Liver (tissue), 9 donors: Measurements from ENCODE around the gene DNAJB11. TPM values are rescaled to one million over a fixed set of nuclear protein-coding genes. Genes with fewer than 3 reads are reported as not detected.
"Not testable (repeated sequence)": the region's sequence is repeated elsewhere in the genome, so short reads cannot be mapped to it uniquely, and the experiment has no call there.

Source experiments
- DNase-seq: peaks from one replicate; pipeline ENCODE4 v3.0.0-alpha.2; 2017; ENCODE audit warnings: low spot score
- H3K27ac ChIP-seq, 2 donors: one replicate each; pipeline ENCODE4 v1.7.0; 2013; ENCODE audit warnings: inconsistent platforms in 2 of 2, low read length in 2 of 2, control low read depth in 1 of 2, low read depth in 1 of 2, mild to moderate bottlenecking in 1 of 2
- H3K27me3 ChIP-seq, 4 donors: one replicate each; pipeline versions ENCODE4 v1.6.1 to v1.7.0; 2013; ENCODE audit warnings: low read length in 3 of 4, inconsistent platforms in 1 of 4, mild to moderate bottlenecking in 1 of 4, moderate library complexity in 1 of 4; ENCODE audit not compliant: control insufficient read depth in 4 of 4, insufficient read depth in 4 of 4
- H3K36me3 ChIP-seq, 4 donors: one replicate each; pipeline versions ENCODE4 v1.6.1 to v1.7.0; 2013; ENCODE audit warnings: low read length in 3 of 4, mild to moderate bottlenecking in 3 of 4, low read depth in 1 of 4, moderate library complexity in 1 of 4; ENCODE audit not compliant: control insufficient read depth in 4 of 4, insufficient read depth in 3 of 4
- H3K4me1 ChIP-seq, 4 donors: one replicate each; pipeline versions ENCODE4 v1.6.1 to v1.7.0; 2013; ENCODE audit warnings: low read length in 3 of 4, mild to moderate bottlenecking in 3 of 4, moderate library complexity in 1 of 4; ENCODE audit not compliant: control insufficient read depth in 4 of 4, insufficient read depth in 4 of 4
- H3K4me3 ChIP-seq, 3 donors: one replicate each; pipeline versions ENCODE4 v1.6.1 to v1.7.0; 2013; ENCODE audit warnings: low read length in 3 of 3, control low read depth in 1 of 3, low read depth in 1 of 3, mild to moderate bottlenecking in 1 of 3
- H3K9ac ChIP-seq, 2 donors: one replicate each; pipeline ENCODE4 v1.7.0; 2013; ENCODE audit warnings: low read length in 2 of 2, mild to moderate bottlenecking in 2 of 2, moderate library complexity in 2 of 2, control low read depth in 1 of 2, low read depth in 1 of 2
- H3K9me3 ChIP-seq, 4 donors: one replicate each; pipeline versions ENCODE4 v1.6.1 to v1.7.0; 2013; ENCODE audit warnings: low read length in 3 of 4; ENCODE audit not compliant: control insufficient read depth in 4 of 4
- CTCF ChIP-seq: fragments of 150-350 bp; IDR thresholded peaks from 2 replicates; pipeline ENCODE4 v1.5.1; 2017; ENCODE audit warnings: improper control_type of control experiment, low read depth, low read length; ENCODE audit not compliant: missing input control
- EGR1 ChIP-seq, 2 donors: IDR thresholded peaks; 2 replicates each; pipeline ENCODE4 v1.6.1; 2016 to 2018; ENCODE audit warnings: antibody characterized with exemption in 2 of 2, low read depth in 2 of 2
- FOXA1 ChIP-seq: IDR thresholded peaks from 2 replicates; pipeline ENCODE4 v1.6.1; 2016; ENCODE audit warnings: antibody characterized with exemption
- FOXA2 ChIP-seq: IDR thresholded peaks from 2 replicates; pipeline ENCODE4 v1.6.1; 2016; ENCODE audit warnings: antibody characterized with exemption
- HNF4A ChIP-seq, 2 donors: conservative IDR thresholded peaks; 2 replicates each; pipeline ENCODE4 v1.6.1; 2016; ENCODE audit warnings: antibody characterized with exemption in 2 of 2, mild to moderate bottlenecking in 2 of 2
- HNF4G ChIP-seq: IDR thresholded peaks from 2 replicates; pipeline ENCODE4 v1.6.1; 2016; ENCODE audit warnings: antibody characterized with exemption
- JUND ChIP-seq, 2 donors: IDR thresholded peaks; 2 replicates each; pipeline ENCODE4 v1.6.1; 2016; ENCODE audit warnings: antibody characterized with exemption in 2 of 2
- NR2F2 ChIP-seq: IDR thresholded peaks from 2 replicates; pipeline ENCODE4 v1.6.1; 2016; ENCODE audit warnings: antibody characterized with exemption
- RAD21 ChIP-seq, 2 donors: IDR thresholded peaks; 2 replicates each; pipeline ENCODE4 v1.6.1; 2016; ENCODE audit warnings: antibody characterized with exemption in 2 of 2, mild to moderate bottlenecking in 2 of 2
- REST ChIP-seq: IDR thresholded peaks from 2 replicates; pipeline ENCODE4 v1.6.1; 2016; ENCODE audit warnings: antibody characterized with exemption, mild to moderate bottlenecking
- RXRA ChIP-seq, 2 donors: IDR thresholded peaks; 2 replicates each; pipeline ENCODE4 v1.6.1; 2017 to 2018; ENCODE audit warnings: antibody characterized with exemption in 2 of 2, mild to moderate bottlenecking in 1 of 2
- SP1 ChIP-seq: IDR thresholded peaks from 2 replicates; pipeline ENCODE4 v1.6.1; 2018; ENCODE audit warnings: antibody characterized with exemption, mild to moderate bottlenecking
- TAF1 ChIP-seq: conservative IDR thresholded peaks from 2 replicates; pipeline ENCODE4 v1.6.1; 2016; ENCODE audit warnings: antibody characterized with exemption, mild to moderate bottlenecking
- YY1 ChIP-seq: IDR thresholded peaks from 2 replicates; pipeline ENCODE4 v1.6.1; 2016; ENCODE audit warnings: antibody characterized with exemption, mild to moderate bottlenecking
- WGBS: extraction: QIAGEN DNeasy Blood & Tissue Kit; methylation state at CpG from one replicate; pipeline ENCODE4 v1.1.7; 2013; 5-methylcytosine and 5-hydroxymethylcytosine counted together
- polyA plus RNA-seq, 2 donors: library from polyadenylated mRNA; stranded (reverse) in 1 of 2; unstranded in 1 of 2; fragments of 200-250 nt in 1 of 2; fragments of >200 nt in 1 of 2; fragmentation: Nextera tagmentation in 1 of 2; extraction: Ambion mirVana in 1 of 2; gene quantifications; one replicate each; pipeline versions ENCODE4 v1.2.1 to v1.2.3, GENCODE V29; 2013 to 2015
- total RNA-seq, 2 donors: library from RNA; depleted of rRNA; stranded (reverse); fragments of >200 nt; gene quantifications; one replicate each; pipeline ENCODE4 v1.2.3, GENCODE V29; 2014
- TF ChIP-seq, protein P1 (sequence below): IDR thresholded peaks from 2 replicates; pipeline ENCODE4 v1.6.1; 2016; ENCODE audit warnings: antibody characterized with exemption
- TF ChIP-seq, protein P2 (sequence below): IDR thresholded peaks from 2 replicates; pipeline ENCODE4 v1.6.1; 2016; ENCODE audit warnings: antibody characterized with exemption
- TF ChIP-seq, protein P3 (sequence below): IDR thresholded peaks from 2 replicates; pipeline ENCODE4 v1.6.1; 2016; ENCODE audit warnings: antibody characterized with exemption
- donor health status: healthy.
- donor health status: healthy.
- donor health status: healthy.
- donor health status: healthy.
- donor health status: healthy.

DNAJB11 gene
- total and polyA plus RNA-seq, 4 donors, result 30.2 to 101 (median 56.0) TPM

DNA sequence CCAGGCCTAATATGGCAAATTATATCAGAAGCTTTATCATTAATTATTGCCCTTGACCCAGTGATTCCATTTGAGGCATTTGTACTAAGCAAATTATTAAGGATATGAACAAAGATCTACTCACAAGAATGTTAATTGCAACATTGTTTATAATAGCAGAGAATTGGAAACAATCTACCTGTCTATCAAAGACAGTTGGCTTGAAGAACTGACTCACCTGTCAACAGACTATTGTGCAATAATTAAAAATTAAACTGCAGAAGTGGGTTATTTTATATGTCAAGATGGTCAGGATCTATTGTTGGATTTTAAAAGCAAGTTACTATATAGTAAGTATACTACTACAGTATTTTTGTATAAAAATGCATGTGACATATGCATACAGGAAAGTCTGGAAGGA lies 63.0 kb downstream of the DNAJB11 start:
- Histone ChIP-seq H3K4me3 (peak overlapping the region in 1 of 3 donors; percentile 28), H3K9ac (peak overlapping the region in 1 of 2 donors; percentile 4), H3K27me3 (no peaks in the 10 kb centered on the region), H3K9me3 (no peaks in the 10 kb centered on the region), H3K4me1 (peaks cover 8 to 58% (median 51%) of the 10 kb centered on the region in 4 donors), H3K36me3 (no peaks in the 10 kb centered on the region), H3K27ac (peak overlapping the region; percentile 58 to 79)
- no peak for DNase-seq
- TF ChIP-seq, protein P1, sequence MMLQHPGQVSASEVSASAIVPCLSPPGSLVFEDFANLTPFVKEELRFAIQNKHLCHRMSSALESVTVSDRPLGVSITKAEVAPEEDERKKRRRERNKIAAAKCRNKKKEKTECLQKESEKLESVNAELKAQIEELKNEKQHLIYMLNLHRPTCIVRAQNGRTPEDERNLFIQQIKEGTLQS, result no peak
- TF ChIP-seq, protein P2, sequence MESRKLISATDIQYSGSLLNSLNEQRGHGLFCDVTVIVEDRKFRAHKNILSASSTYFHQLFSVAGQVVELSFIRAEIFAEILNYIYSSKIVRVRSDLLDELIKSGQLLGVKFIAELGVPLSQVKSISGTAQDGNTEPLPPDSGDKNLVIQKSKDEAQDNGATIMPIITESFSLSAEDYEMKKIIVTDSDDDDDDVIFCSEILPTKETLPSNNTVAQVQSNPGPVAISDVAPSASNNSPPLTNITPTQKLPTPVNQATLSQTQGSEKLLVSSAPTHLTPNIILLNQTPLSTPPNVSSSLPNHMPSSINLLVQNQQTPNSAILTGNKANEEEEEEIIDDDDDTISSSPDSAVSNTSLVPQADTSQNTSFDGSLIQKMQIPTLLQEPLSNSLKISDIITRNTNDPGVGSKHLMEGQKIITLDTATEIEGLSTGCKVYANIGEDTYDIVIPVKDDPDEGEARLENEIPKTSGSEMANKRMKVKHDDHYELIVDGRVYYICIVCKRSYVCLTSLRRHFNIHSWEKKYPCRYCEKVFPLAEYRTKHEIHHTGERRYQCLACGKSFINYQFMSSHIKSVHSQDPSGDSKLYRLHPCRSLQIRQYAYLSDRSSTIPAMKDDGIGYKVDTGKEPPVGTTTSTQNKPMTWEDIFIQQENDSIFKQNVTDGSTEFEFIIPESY, result no peak
- TF ChIP-seq SP1 (no peak), HNF4A (conservative IDR thresholded peaks at IDR 0.05) (peak in 1 of 2 donors; percentile 56), FOXA1 (peak; percentile 17), TAF1 (no peak), YY1 (no peak), FOXA2 (peak; percentile 39), RAD21 (IDR thresholded peaks at IDR 0.05) (no peak), JUND (IDR thresholded peaks at IDR 0.05) (peak in 1 of 2 donors; percentile 67), REST (no peak), EGR1 (IDR thresholded peaks at IDR 0.05; ENCODE audit: low read depth in 2 of 2) (no peak), NR2F2 (no peak), RXRA (IDR thresholded peaks at IDR 0.05) (peak; percentile 42 to 73), HNF4G (no peak), CTCF (no peak)
- TF ChIP-seq, protein P3, sequence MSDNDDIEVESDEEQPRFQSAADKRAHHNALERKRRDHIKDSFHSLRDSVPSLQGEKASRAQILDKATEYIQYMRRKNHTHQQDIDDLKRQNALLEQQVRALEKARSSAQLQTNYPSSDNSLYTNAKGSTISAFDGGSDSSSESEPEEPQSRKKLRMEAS, result no peak

DNA sequence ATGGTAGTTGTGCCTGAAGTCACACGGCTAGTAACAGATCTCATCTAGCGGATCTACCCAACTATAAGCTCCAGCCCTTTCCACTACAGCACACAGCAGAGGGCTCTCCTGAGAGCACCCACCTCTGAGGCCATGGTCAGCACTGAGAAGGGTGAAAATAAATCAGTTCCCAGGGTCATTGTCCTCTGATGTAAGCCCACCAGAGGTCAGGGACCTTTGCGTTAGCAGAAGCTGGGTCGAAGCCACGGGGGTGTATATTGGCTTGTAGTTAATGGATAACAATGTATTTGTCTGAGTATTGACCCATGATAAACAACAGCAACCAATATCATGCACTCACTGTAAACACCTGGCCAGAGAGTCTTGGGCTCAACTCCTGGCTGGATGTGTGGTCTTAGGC lies 63.7 kb downstream of the DNAJB11 start:
- Histone ChIP-seq H3K4me1 (peaks cover 8 to 64% (median 53%) of the 10 kb centered on the region in 4 donors), H3K4me3 (peak overlapping the region; percentile 7 to 20 (median 11)), H3K9ac (peak overlapping the region in 1 of 2 donors; percentile 4), H3K27ac (peak overlapping the region; percentile 53 to 79)
- not testable (repeated sequence) for H3K36me3 ChIP-seq, H3K27me3 ChIP-seq, DNase-seq, H3K9me3 ChIP-seq
- WGBS, result 39% methylated on average over 5 of the region's 5 CpGs
- TF ChIP-seq, protein P1, result peak; percentile 88
- TF ChIP-seq FOXA1 (peak; percentile 79), HNF4A (conservative IDR thresholded peaks at IDR 0.05) (peak; percentile 80 to 83), FOXA2 (peak; percentile 93), TAF1 (peak; percentile 78), YY1 (peak; percentile 66), NR2F2 (peak; percentile 89), RAD21 (IDR thresholded peaks at IDR 0.05) (peak; percentile 64 to 77), JUND (IDR thresholded peaks at IDR 0.05) (peak; percentile 40 to 76), REST (peak; percentile 84)
- TF ChIP-seq, protein P2, result peak; percentile 68
- TF ChIP-seq, protein P3, result peak; percentile 50
